ACC112 (cell line): ENCODE measurements around the gene RPS8.
"Not testable (repeated sequence)": the region's sequence is repeated elsewhere in the genome, so short reads cannot be mapped to it uniquely, and the experiment has no call there.

Source experiments
- H2AFZ ChIP-seq: fragments of 200-600 bp; sonication (generic); one replicate; pipeline ENCODE4 v1.6.0; 2017; ENCODE audit warnings: antibody characterized with exemption, low read length; ENCODE audit not compliant: unreplicated experiment
- H3K27ac ChIP-seq: fragments of 200-600 bp; sonication (generic); 2 replicates; pipeline ENCODE4 v1.5.1; 2014; ENCODE audit warnings: low read depth, mild to moderate bottlenecking, antibody characterized with exemption, low read length, moderate library complexity
- H3K27me3 ChIP-seq: fragments of 200-600 bp; sonication (generic); 2 replicates; pipeline ENCODE4 v1.6.1; 2014; ENCODE audit warnings: mild to moderate bottlenecking, antibody characterized with exemption, low read length, moderate library complexity, mixed read lengths; ENCODE audit not compliant: insufficient read depth
- H3K36me3 ChIP-seq: fragments of 200-600 bp; sonication (generic); 2 replicates; pipeline ENCODE4 v1.6.1; 2016; ENCODE audit warnings: mild to moderate bottlenecking, antibody characterized with exemption, low read length, moderate library complexity, mixed read lengths; ENCODE audit not compliant: insufficient read depth
- H3K4me1 ChIP-seq: fragments of 200-600 bp; sonication (generic); one replicate; pipeline ENCODE4 v1.6.1; 2016; ENCODE audit warnings: low read length, mixed read lengths; ENCODE audit not compliant: insufficient read depth, unreplicated experiment, control insufficient read depth
- H3K4me3 ChIP-seq: fragments of 200-600 bp; sonication (generic); 2 replicates; pipeline ENCODE4 v1.5.1; 2014; ENCODE audit warnings: mild to moderate bottlenecking, low read depth, low read length
- H3K79me2 ChIP-seq: fragments of 200-600 bp; sonication (generic); one replicate; pipeline ENCODE4 v1.6.0; 2016; ENCODE audit warnings: low read length; ENCODE audit not compliant: control insufficient read depth, unreplicated experiment, insufficient read depth

Gene RPS8

GRCh38 chr1:44757420-44757819, 17.9 kb upstream of the RPS8 start:
- Histone ChIP-seq H3K36me3 (peaks cover 17% of the 10 kb centered on the region), H3K27me3 (no peaks in the 10 kb centered on the region), H3K4me1 (no peaks in the 10 kb centered on the region), H3K4me3 (no peak overlapping the region), H3K27ac (no peak overlapping the region), H3K79me2 (no peaks in the 10 kb centered on the region), H2AFZ (no peak overlapping the region)

- no peak overlapping the region for H2AFZ ChIP-seq
- H3K27me3 ChIP-seq: no peaks in the 10 kb centered on the region
- no peaks in the 10 kb centered on the region for H3K79me2 ChIP-seq
- H3K4me3 ChIP-seq: no peak overlapping the region
- no peak overlapping the region for H3K27ac ChIP-seq
- peaks cover 14% of the 10 kb centered on the region for H3K36me3 ChIP-seq
- no peaks in the 10 kb centered on the region for H3K4me1 ChIP-seq
These were observed 16.3 kb upstream of the RPS8 start for GRCh38 chr1:44759077-44759476.

GRCh38 chr1:44760876-44761275, 14.5 kb upstream of the RPS8 start:
- peaks cover 14% of the 10 kb centered on the region for H3K36me3 ChIP-seq
- H2AFZ ChIP-seq: no peak overlapping the region
- H3K27ac ChIP-seq: no peak overlapping the region
- no peaks in the 10 kb centered on the region for H3K27me3 ChIP-seq
- no peaks in the 10 kb centered on the region for H3K4me1 ChIP-seq
- H3K4me3 ChIP-seq: no peak overlapping the region
- H3K79me2 ChIP-seq: no peaks in the 10 kb centered on the region

- not testable (repeated sequence) for H3K4me1 ChIP-seq, H3K27ac ChIP-seq, H3K4me3 ChIP-seq, H3K27me3 ChIP-seq, H3K79me2 ChIP-seq, H2AFZ ChIP-seq
- H3K36me3 ChIP-seq: peaks cover 15% of the 10 kb centered on the region; the same call in 1 of the 2 replicates
These were observed 8.9 kb upstream of the RPS8 start for GRCh38 chr1:44766421-44766820.

GRCh38 chr1:44775930-44776729, 790 bp downstream of the RPS8 start:
- H3K4me3 ChIP-seq: peak overlapping the region; percentile 87
- H2AFZ ChIP-seq: no peak overlapping the region
- H3K27ac ChIP-seq: peak overlapping the region; percentile 78
- peaks cover 45% of the 10 kb centered on the region for H3K79me2 ChIP-seq
- H3K27me3 ChIP-seq: no peaks in the 10 kb centered on the region
- H3K4me1 ChIP-seq: peaks cover 12% of the 10 kb centered on the region
- peaks cover 27% of the 10 kb centered on the region; the same call in 1 of the 2 replicates for H3K36me3 ChIP-seq

- Histone ChIP-seq H3K27ac (peak overlapping the region; percentile 78; the same call in 1 of the 2 replicates), H3K27me3 (no peaks in the 10 kb centered on the region), H2AFZ (no peak overlapping the region), H3K4me1 (peaks cover 12% of the 10 kb centered on the region), H3K36me3 (peaks cover 27% of the 10 kb centered on the region; the same call in 1 of the 2 replicates), H3K79me2 (peaks cover 45% of the 10 kb centered on the region), H3K4me3 (peak overlapping the region; percentile 87)
These were observed 1.4 kb downstream of the RPS8 start for GRCh38 chr1:44776730-44777068.

GRCh38 chr1:44777547-44777946, 2.2 kb downstream of the RPS8 start:
- peaks cover 45% of the 10 kb centered on the region for H3K79me2 ChIP-seq
- H3K27ac ChIP-seq: no peak overlapping the region
- H3K4me3 ChIP-seq: peak overlapping the region; percentile 87
- peaks cover 27% of the 10 kb centered on the region; the same call in 1 of the 2 replicates for H3K36me3 ChIP-seq
- no peaks in the 10 kb centered on the region for H3K27me3 ChIP-seq
- no peak overlapping the region for H2AFZ ChIP-seq
- H3K4me1 ChIP-seq: peaks cover 12% of the 10 kb centered on the region

- no peak overlapping the region for H3K27ac ChIP-seq
These were observed 2.8 kb downstream of the RPS8 start for GRCh38 chr1:44777969-44778635.

GRCh38 chr1:44778705-44779576, 3.6 kb downstream of the RPS8 start:
- no peak overlapping the region for H3K27ac ChIP-seq
- peaks cover 27% of the 10 kb centered on the region; the same call in 1 of the 2 replicates for H3K36me3 ChIP-seq
- H2AFZ ChIP-seq: no peak overlapping the region

More at GRCh38 chr1:44777969-44778635, 2.8 kb downstream of the RPS8 start:
- H3K4me3 ChIP-seq: peak overlapping the region; percentile 87
- no peak overlapping the region for H2AFZ ChIP-seq
- H3K27me3 ChIP-seq: no peaks in the 10 kb centered on the region
- H3K79me2 ChIP-seq: peaks cover 45% of the 10 kb centered on the region
- H3K36me3 ChIP-seq: peaks cover 27% of the 10 kb centered on the region; the same call in 1 of the 2 replicates
- peaks cover 12% of the 10 kb centered on the region for H3K4me1 ChIP-seq

GRCh38 chr1:44780583-44781121, 5.3 kb downstream of the RPS8 start:
- Histone ChIP-seq H3K36me3 (peaks cover 27% of the 10 kb centered on the region; the same call in 1 of the 2 replicates), H3K27ac (no peak overlapping the region), H3K4me1 (peaks cover 21% of the 10 kb centered on the region), H3K27me3 (no peaks in the 10 kb centered on the region), H2AFZ (no peak overlapping the region), H3K79me2 (peaks cover 36% of the 10 kb centered on the region), H3K4me3 (no peak overlapping the region)

More at GRCh38 chr1:44778705-44779576, 3.6 kb downstream of the RPS8 start:
- H3K4me1 ChIP-seq: peaks cover 17% of the 10 kb centered on the region
- no peaks in the 10 kb centered on the region for H3K27me3 ChIP-seq
- peak overlapping the region; percentile 87 for H3K4me3 ChIP-seq
- H3K79me2 ChIP-seq: peaks cover 45% of the 10 kb centered on the region
